ENCODE measurements around the gene C14orf93. TPM values are rescaled to one million over a fixed set of nuclear protein-coding genes. Genes with fewer than 3 reads are reported as not detected.

Gene C14orf93
- total RNA-seq, 1 experiment from 2014 or later, result 8.2 TPM

- Mint-ChIP-seq H3K27me3 (ENCODE audit: low read depth) (no peaks in the 10 kb centered on the region; the same call in 1 of the 2 replicates), H3K27ac (no peak overlapping the region; a peak in 1 of 7 replicates)
- H2AK5ac ChIP-seq (ENCODE audit: insufficient read length, low read length), result no peak overlapping the region
Measured at GRCh38 chr14:22987291-22987690, 22.7 kb downstream of the C14orf93 start.

More at GRCh38 chr14:22987291-22987690, 22.7 kb downstream of the C14orf93 start:
- Histone ChIP-seq H2BK15ac (ENCODE audit: low read depth, low read length) (no peak overlapping the region), H2BK12ac (ENCODE audit: insufficient read length, low read depth, low read length) (no peak overlapping the region), H2AFZ (ENCODE audit: low read length) (no peak overlapping the region), H4K91ac (ENCODE audit: insufficient read length, low read depth, low read length) (no peak overlapping the region), H3K9me3 (ENCODE audit: control insufficient read depth, low read depth, low read length) (no peaks in the 10 kb centered on the region), H3K56ac (ENCODE audit: insufficient read length, low read depth, low read length) (no peak overlapping the region), H3K27me3 (ENCODE audit: insufficient read depth, low read length) (no peaks in the 10 kb centered on the region), H3T11ph (ENCODE audit: low read length) (no peak overlapping the region), H2BK5ac (ENCODE audit: insufficient read length, low read length) (no peak overlapping the region), H3K18ac (ENCODE audit: insufficient read length, low read depth, low read length) (no peak overlapping the region), H3K79me2 (ENCODE audit: insufficient read depth, low read length) (no peaks in the 10 kb centered on the region), H3K4ac (ENCODE audit: low read depth, low read length) (no peak overlapping the region), H2BK20ac (ENCODE audit: low read depth, low read length, poor library complexity, severe bottlenecking) (no peak overlapping the region), H3K23me2 (ENCODE audit: insufficient read length, low read depth, low read length, poor library complexity, severe bottlenecking) (peaks cover 7% of the 10 kb centered on the region), H3K4me2 (ENCODE audit: insufficient read depth, insufficient read length, low read length) (no peak overlapping the region), H3K27ac (ENCODE audit: insufficient read length, low read depth, low read length) (no peak overlapping the region), H2BK120ac (ENCODE audit: low read depth, low read length, poor library complexity, severe bottlenecking) (no peak overlapping the region), H3K14ac (ENCODE audit: insufficient read depth, low read length) (no peak overlapping the region), H3K9ac (ENCODE audit: extremely low read depth, insufficient read length, low read length) (no peak overlapping the region), H4K8ac (replicated peaks; ENCODE audit: insufficient read length, low read depth, low read length) (no peak overlapping the region), H4K20me1 (ENCODE audit: control insufficient read depth, insufficient read depth, insufficient read length) (peaks cover 3% of the 10 kb centered on the region), H3K4me1 (ENCODE audit: insufficient read depth, low read length) (no peaks in the 10 kb centered on the region; the same call in 1 of the 2 replicates), H3K79me1 (ENCODE audit: insufficient read depth, low read depth, low read length, poor library complexity, severe bottlenecking) (no peaks in the 10 kb centered on the region), H3K23ac (ENCODE audit: insufficient read length, low read depth, low read length) (no peak overlapping the region), H4K5ac (ENCODE audit: insufficient read length, low read depth, low read length) (no peak overlapping the region)
- DNase-seq, result no peak
- no CpG with 5 or more reads among the region's 8 CpGs for WGBS (ENCODE audit: extremely low coverage, insufficient read length, low lambda C conversion rate)
- Mint-ChIP-seq H3K4me1 (no peaks in the 10 kb centered on the region; a peak in 1 of 4 replicates), H3K4me3 (no peak overlapping the region; a peak in 1 of 5 replicates), H3K9me3 (peaks cover 0 to 12% of the 10 kb centered on the region in 2 experiments; a peak in 2 of 5 replicates), H3K36me3 (ENCODE audit: insufficient read depth in 1 of 3, low read depth in 3 of 3) (peaks cover 5 to 24% (median 10%) of the 10 kb centered on the region in 3 experiments; a peak in 6 of 7 replicates)
- TF ChIP-seq CTCF (conservative IDR thresholded peaks at IDR 0.05), result no peak

Measured in H9 (cell line).